GM21515 (cell line): ENCODE measurements around the gene TIMP3.

Experiments
- ATAC-seq: cut with Tn5 transposase; IDR thresholded peaks from one replicate; pipeline ENCODE4 v1.9.1; 2021; ENCODE audit not compliant: unreplicated experiment

Gene TIMP3

DNA sequence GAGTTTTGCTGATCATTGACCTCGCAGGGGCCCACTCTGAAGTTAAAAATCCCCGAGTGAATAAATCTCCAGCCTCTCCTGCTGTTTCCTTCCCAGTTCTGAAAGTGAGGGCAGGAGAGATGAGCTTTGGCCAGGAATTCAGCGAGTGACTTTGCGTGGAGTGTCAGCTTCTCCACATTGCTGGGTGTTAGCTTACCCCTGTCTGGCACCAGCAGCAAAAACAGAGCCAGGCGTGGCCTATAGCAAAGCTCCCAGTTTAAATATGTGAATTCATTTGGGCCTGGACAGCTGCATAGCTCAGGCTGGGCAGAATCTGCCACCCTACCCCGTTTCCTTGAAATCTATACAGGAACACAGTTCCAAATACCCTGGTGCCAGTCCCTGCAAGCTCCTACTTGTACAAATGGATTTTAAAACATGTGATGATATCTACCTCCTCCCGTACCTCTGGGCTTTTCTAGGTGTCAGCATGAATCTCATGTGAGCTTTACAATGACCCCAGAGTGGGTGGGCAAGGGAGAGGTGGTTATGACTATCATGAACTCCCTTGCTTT is 25.6 kb downstream of the TIMP3 start:
- no peak for ATAC-seq

- no peak for ATAC-seq
Measured at GRCh38 chr22:32828150-32828549, 26.6 kb downstream of the TIMP3 start.

- no peak for ATAC-seq
Measured at GRCh38 chr22:32828561-32828960, 27.1 kb downstream of the TIMP3 start.

GRCh38 chr22:32829451-32829851 is 27.9 kb downstream of the TIMP3 start:
- ATAC-seq, result no peak

DNA sequence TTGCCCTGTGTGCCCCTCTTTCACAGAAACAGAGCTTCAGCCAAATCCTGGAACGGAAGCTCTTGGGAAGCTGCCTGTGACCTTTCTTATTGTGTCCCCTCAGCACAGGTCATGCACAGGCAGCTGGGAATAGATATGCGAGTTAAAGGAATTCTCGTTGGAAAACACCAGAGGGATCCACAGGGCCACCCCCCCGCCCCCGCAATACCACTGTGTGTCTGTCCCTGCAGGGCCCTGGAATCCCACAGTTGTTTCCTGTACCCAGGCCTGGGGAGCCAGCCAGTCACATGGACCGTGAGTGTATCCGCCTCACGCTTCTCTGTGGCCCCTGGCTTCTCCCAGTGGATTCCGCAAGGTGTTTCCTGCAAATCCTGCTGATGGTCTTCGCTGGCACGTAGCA is 29.0 kb downstream of the TIMP3 start:
- ATAC-seq, result no peak

DNA sequence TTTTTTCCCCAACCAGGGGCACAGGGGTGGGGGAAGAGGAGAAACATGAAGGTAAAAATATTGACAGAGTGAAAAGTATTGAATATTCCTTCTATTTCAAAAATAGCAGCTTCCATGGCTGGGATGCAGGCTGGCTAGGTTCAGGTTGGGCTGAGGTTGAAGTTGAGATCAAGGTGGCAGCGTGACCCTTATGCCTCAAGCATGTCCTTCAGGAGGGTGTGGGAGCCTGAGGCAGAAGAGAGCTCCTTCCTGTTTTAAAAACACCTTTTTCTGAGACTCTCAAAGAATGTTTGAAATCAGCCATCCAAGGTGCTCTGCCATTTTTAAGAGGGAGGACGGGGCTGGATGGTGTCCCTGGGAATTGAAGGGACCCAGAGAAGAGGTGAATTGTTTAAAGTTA is 29.5 kb downstream of the TIMP3 start:
- ATAC-seq, result no peak

DNA sequence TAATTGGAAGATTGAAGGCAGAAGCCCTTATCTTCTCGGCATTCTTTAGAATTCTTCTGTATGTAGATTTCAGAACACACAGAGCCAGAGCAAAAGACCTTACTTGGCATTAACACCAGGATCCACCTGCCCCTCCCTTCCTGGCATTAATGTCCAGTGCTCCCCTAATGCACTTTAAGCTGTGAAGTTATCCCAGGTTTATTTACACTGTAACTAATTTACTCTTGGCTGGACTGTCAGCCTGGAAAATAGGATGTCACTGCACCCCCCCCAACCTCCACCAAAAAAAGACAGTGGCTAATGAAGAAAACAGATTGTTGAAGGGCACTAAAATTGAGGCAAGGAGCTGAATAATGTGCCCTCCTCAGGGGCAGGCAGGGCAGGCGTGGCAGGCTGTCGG is 30.1 kb downstream of the TIMP3 start:
- no peak for ATAC-seq

- ATAC-seq, result no peak
Measured at GRCh38 chr22:32832174-32832573, 30.7 kb downstream of the TIMP3 start.

DNA sequence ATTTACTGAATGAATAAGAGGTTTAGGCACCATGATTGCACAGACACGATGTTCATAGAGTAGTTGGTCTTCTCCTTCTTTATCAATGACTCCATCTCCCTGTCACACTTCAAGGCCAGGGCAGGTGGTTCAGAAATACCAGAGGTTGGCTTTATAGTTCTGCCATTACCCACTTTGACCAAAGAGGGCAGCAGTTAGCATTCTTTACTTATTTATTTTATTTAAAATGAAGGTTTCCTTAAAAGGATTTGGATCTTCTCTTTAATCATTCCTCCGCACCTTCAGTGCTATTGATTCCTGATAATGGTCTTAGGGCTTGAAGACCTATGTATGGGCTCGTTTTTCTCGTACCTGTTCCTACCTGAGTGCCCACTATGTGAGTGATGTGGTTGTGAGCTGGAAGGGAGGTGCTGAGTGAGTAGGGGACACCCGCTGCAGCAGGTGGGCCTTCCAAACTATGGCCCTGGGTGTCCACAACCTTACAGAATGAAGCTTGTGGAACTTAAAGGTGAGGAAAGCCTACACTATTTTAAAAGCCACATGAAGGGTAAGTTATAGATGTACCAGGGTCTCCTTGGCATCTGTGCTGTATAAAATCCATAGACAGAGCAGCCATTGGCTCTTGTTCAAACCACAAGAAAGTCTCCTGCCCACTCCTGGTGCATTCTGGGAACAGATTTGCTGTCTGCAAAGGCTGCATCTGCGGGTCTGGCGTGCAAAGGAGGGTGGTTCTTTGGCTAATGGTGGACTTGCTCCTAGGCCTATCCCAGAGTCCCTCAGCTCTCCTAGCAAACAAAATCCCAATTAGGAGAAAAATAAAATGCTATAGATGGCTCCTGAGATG is 35.0 kb downstream of the TIMP3 start:
- no peak for ATAC-seq

DNA sequence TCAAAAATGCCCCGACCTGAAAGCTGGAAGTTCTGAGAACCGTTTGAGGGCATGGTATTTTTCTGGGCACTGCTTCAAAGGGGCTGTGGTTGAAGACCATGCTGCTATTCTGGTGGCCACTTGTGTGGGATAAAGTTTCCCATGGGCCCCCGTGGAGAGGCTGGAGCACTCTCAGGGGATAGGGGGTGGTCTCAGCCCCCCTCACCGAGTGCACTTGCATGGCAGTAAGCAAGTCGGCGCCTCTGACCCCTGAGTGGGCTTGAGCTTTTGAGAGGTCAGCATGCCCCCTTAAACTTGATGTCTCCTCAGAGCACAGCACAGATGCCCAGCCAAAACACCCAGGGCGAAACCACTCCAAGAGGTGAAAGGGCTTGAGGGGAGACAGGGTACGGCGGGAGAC is 35.6 kb downstream of the TIMP3 start:
- no peak for ATAC-seq

- no peak for ATAC-seq
Measured at GRCh38 chr22:32837803-32838202, 36.3 kb downstream of the TIMP3 start.

DNA sequence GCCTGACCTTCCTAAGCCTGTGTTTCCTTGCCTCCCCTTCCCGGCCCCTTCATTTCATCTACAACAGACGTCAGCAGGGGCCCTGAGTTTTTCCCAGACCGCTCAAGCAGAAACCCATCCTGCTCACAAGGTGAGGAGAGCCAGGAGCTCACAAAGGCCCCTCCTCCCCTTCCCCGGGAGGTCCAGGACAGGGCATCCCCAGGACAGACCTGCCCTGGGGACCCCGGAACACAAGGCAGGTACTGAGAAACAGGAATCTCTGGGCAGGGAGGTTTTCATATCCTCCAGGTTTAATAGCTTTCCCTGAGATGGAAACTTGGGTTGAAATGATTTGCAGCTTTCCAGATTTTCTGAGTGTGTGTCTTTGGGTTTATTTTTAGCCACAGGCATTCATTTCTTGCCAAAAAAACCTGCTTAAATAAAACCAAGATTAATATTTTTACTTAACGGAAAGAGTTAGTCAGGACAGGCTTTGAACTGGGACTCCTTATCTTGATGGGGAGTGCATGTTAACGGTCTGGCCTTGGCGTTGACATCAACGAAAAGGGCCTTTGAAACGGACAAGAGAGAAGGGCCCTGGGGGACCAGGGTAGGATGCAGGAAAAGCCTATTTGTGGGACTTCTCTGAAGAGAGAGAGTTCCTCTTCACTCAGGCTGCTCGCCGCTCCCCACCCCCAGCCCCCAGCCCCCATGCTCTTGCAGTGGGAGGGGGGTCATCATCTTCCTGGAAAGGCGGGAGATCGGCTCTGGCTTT is 38.5 kb downstream of the TIMP3 start:
- ATAC-seq, result no peak

GRCh38 chr22:32841175-32841574 is 39.7 kb downstream of the TIMP3 start:
- ATAC-seq, result no peak

GRCh38 chr22:32842486-32842885 is 41.0 kb downstream of the TIMP3 start:
- no peak for ATAC-seq

DNA sequence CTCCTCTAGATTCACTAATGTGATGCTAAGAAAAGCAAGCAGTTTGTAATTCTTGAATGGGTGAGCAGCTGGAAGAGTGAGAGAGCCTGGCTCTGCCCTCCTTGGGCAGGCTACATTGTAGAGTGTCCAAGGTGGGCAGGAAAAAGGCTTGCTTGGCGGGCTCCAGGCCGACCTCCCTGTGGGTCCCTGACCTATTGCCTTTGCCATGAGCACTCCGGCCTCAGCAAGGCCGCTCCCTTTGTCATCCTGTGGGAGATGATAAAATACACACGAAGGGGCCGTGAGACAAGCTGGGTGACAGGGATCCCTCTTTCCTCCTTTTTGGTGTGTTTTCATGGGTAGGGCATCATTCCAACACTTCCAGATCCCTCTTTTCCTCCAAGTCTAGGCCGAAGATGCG is 41.8 kb downstream of the TIMP3 start:
- no peak for ATAC-seq

- ATAC-seq, result no peak
Measured at GRCh38 chr22:32844251-32844650, 42.7 kb downstream of the TIMP3 start.

GRCh38 chr22:32846780-32847491 is 45.4 kb downstream of the TIMP3 start:
- no peak for ATAC-seq

DNA sequence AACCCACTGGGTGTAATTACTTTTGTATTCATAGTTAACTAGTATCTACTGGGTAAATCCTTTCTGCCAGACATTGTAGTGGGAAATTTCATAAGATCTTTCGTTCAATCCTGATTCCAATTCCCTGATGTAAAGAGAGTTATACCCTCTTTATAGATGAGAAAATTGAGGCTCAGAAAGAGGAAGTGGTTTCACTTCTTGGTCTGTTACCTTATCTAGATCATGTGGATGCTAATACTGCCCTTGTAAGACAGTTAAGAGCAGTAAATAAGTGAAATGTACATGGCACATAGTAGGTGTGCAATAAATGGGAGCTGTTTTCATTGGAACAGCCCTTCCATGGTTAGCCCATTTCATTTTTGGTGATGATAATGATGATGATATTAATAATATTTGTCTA is 46.7 kb downstream of the TIMP3 start:
- ATAC-seq, result no peak

DNA sequence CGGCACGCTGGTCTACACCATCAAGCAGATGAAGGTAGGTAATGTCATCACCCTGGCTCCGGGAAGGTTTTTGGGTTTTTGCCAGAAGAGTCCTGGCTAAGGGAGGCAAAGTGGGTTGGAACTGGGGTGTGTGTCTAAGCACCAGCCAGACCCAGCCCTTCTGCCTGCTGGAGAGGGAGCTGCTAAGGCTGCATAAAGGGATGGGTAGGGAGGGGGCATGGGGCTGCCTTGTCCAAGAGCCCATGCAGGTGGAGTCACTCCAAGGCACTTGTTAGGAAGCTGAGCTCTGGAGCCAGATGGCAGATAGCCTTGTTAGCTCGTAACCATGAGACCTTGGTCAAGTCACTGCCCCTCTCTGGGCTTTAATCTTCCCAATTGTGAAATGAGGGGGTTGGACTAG is 48.0 kb downstream of the TIMP3 start:
- ATAC-seq, result no peak

GRCh38 chr22:32850157-32850556 is 48.7 kb downstream of the TIMP3 start:
- no peak for ATAC-seq
